Measurements from ENCODE around the gene SPEN. TPM values are rescaled to one million over a fixed set of nuclear protein-coding genes. Genes with fewer than 3 reads are reported as not detected.

The SPEN gene
- total RNA-seq, 4 donors from 2014 or later: 40.7 to 97.0 (median 57.3) TPM

DNA sequence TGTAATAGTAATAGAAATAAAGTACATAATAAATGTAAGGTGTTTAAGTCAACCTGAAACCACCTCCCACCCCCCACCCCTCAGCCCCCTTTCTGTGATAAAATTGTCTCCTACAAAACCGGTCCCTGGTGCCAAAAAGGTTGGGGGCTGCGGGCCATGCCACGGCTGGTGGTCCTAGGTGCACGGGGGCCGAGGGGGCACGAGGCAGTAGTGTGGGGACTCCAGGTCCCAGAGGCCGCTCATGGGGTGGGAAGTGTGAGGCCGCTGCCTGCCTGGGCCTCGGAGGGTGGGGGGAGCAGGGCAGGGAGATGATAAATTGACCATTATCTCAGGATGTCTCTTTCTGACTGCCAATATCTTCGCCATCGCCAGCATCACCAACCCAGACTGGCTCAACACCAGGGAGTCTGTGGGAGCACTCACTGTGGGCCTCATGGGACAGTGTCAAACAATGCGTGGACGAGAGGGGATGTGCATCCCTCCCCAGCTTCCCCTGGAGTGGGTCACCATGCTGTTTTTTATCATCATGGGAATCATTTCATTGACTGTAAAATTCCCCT is 121.9 kb downstream of the SPEN start:
- H3K27me3 ChIP-seq: no peaks in the 10 kb centered on the region
- no peak overlapping the region for H3K4me3 ChIP-seq (replicated peaks in 1 of 3)
- intact Hi-C loops (cut with DNase I): no loop called here
- H3K4me1 ChIP-seq: peaks cover 2 to 7% of the 10 kb centered on the region in 2 donors
- no peak for TF ChIP-seq POLR2A (IDR thresholded peaks at IDR 0.05)
- TF ChIP-seq, protein P1, sequence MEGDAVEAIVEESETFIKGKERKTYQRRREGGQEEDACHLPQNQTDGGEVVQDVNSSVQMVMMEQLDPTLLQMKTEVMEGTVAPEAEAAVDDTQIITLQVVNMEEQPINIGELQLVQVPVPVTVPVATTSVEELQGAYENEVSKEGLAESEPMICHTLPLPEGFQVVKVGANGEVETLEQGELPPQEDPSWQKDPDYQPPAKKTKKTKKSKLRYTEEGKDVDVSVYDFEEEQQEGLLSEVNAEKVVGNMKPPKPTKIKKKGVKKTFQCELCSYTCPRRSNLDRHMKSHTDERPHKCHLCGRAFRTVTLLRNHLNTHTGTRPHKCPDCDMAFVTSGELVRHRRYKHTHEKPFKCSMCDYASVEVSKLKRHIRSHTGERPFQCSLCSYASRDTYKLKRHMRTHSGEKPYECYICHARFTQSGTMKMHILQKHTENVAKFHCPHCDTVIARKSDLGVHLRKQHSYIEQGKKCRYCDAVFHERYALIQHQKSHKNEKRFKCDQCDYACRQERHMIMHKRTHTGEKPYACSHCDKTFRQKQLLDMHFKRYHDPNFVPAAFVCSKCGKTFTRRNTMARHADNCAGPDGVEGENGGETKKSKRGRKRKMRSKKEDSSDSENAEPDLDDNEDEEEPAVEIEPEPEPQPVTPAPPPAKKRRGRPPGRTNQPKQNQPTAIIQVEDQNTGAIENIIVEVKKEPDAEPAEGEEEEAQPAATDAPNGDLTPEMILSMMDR (IDR thresholded peaks at IDR 0.05): no peak
- 94 to 98% methylated on average over 9 to 10 of the region's 13 CpGs for WGBS, 2 donors
- no peak overlapping the region for H3K27ac ChIP-seq
- peaks cover 11% of the 10 kb centered on the region in 2 donors for H3K36me3 ChIP-seq
- no peak for DNase-seq
- H3K9me3 ChIP-seq: no peaks in the 10 kb centered on the region

DNA sequence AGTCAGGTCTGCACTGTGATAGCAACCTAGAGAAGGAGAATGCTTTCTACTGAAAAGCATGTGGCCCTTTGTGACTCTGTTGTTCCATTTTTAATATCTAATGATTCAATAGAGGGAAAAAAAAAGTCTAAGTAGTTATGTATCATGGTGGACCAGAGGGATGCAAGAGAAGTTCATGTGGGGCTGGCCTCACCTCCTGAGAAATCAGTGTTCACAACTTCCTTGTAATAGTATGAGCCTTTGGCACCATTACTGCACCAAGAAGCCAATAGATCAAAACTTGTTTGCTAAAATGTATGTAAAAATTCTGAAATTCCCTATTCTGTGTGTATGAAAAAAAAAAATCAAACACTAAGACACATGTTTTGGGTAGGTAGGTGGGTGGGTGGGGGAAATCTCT is 123.4 kb downstream of the SPEN start:
- peaks cover 11% of the 10 kb centered on the region in 2 donors for H3K36me3 ChIP-seq

DNA sequence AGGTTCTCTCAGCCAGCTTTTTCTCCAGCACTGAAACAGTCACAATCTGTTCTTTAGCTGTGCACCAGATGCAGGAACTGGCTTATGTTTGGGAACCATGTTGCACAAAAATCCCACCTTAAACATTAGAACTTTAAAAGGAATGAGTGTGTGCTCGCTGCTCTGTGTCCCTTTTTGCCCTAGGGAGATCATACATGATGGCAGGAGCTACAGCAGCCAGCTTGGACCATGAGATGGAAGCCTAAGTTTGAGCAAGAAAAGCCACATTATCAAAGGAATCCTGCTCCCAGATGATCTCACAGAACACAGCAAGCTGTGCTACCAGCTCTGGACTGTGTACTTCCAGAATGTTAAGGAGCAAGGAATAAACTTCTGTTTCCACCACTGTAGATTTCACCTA is 124.9 kb downstream of the SPEN start:
- H3K4me3 ChIP-seq (replicated peaks in 1 of 3): no peak overlapping the region
- intact Hi-C loops (cut with DNase I): no loop called here
- TF ChIP-seq POLR2A (IDR thresholded peaks at IDR 0.05): no peak
- TF ChIP-seq, protein P1 (IDR thresholded peaks at IDR 0.05): no peak

More for the DNA sequence above, 123.4 kb downstream of the SPEN start:
- no peak for DNase-seq
- H3K9me3 ChIP-seq: no peaks in the 10 kb centered on the region
- H3K4me1 ChIP-seq: peaks cover 10 to 16% of the 10 kb centered on the region in 2 donors
- no peak overlapping the region for H3K4me3 ChIP-seq (replicated peaks in 1 of 3)
- no peak for TF ChIP-seq POLR2A (IDR thresholded peaks at IDR 0.05)
- TF ChIP-seq, protein P1 (IDR thresholded peaks at IDR 0.05): no peak
- intact Hi-C loops (cut with DNase I): no loop called here
- no peak overlapping the region for H3K27ac ChIP-seq
- H3K27me3 ChIP-seq: no peaks in the 10 kb centered on the region

DNA sequence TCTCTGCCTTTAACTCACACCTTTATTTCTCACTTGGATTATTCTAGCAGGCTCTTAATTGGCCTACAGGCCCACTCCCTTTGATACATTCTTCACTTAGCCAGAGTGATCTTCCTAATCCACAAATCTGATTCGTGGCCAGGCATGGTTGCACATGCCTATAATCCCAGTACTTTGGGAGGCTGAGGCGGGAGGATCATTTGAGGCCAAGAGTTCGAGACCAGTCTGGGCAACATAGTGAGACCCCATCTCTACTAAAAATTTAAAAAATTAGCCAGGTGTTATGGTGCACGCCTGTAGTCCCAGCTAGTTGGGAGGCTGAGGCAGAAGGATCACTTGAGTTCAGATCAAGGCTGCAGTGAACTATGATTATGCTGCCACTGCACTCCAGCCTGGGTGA is 126.3 kb downstream of the SPEN start:
- Histone ChIP-seq H3K4me1 (peaks cover 10 to 13% of the 10 kb centered on the region in 2 donors), H3K9me3 (no peaks in the 10 kb centered on the region), H3K27me3 (no peaks in the 10 kb centered on the region), H3K4me3 (replicated peaks in 1 of 3) (no peak overlapping the region), H3K36me3 (peaks cover 11% of the 10 kb centered on the region in 2 donors), H3K27ac (no peak overlapping the region)
- no peak for TF ChIP-seq POLR2A (IDR thresholded peaks at IDR 0.05)
- TF ChIP-seq, protein P1 (IDR thresholded peaks at IDR 0.05): no peak
- no peak for DNase-seq
- WGBS, 2 donors: 96 to 98% methylated on average over 4 of the region's 4 CpGs
- intact Hi-C loops (cut with DNase I): no loop called here

More for the DNA sequence above, 124.9 kb downstream of the SPEN start:
- Histone ChIP-seq H3K27ac (no peak overlapping the region), H3K9me3 (no peaks in the 10 kb centered on the region), H3K36me3 (peaks cover 11% of the 10 kb centered on the region in 2 donors), H3K4me1 (peaks cover 10 to 13% of the 10 kb centered on the region in 2 donors), H3K27me3 (no peaks in the 10 kb centered on the region)
- 87 to 100% methylated on average over 1 of the region's 1 CpG for WGBS, 2 donors
- no peak for DNase-seq

DNA sequence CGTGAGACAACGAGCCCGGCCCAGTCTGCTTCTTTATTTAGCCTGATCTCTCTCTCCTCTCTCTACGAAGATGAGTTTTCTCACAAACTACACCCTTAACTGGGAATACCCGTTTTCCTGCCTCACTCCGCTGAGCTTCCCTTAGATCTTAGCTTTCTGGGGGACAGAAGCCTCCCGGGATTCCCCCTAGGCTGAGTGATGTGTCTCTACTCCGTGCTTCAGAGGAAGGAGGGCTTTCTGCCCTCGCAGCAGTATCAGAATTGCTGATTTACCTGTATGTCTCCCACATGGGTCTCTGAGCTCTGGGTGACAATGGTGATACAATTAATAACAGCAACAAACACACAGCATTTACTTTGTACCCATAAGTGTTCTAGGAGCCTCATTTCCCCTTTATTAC is 127.3 kb downstream of the SPEN start:
- no peak for DNase-seq
- Histone ChIP-seq H3K9me3 (no peaks in the 10 kb centered on the region), H3K4me3 (replicated peaks in 1 of 3) (peak overlapping the region in 1 of 3 donors; percentile 87), H3K27ac (peak overlapping the region in 1 of 3 donors; percentile 52), H3K36me3 (peaks cover 10 to 11% of the 10 kb centered on the region in 2 donors), H3K4me1 (peaks cover 10 to 13% of the 10 kb centered on the region in 2 donors), H3K27me3 (no peaks in the 10 kb centered on the region)
- intact Hi-C loops (cut with DNase I): no loop called here
- 52 to 54% methylated on average over 9 of the region's 9 CpGs for WGBS, 2 donors
- TF ChIP-seq, protein P1 (IDR thresholded peaks at IDR 0.05): no peak
- TF ChIP-seq POLR2A (IDR thresholded peaks at IDR 0.05): no peak
